Measurements from ENCODE around the gene SERTAD1. TPM values are rescaled to one million over a fixed set of nuclear protein-coding genes. Genes with fewer than 3 reads are reported as not detected.
"Not testable (repeated sequence)": the region's sequence is repeated elsewhere in the genome, so short reads cannot be mapped to it uniquely, and the experiment has no call there.

The SERTAD1 gene
- polyA plus RNA-seq, 4 donors = 8.7 to 29.7 (median 22.6) TPM

GRCh38 chr19:40466219-40466984 lies 40.6 kb upstream of the SERTAD1 start:
- Histone ChIP-seq H3K36me3 (ENCODE audit: control insufficient read depth in 3 of 3, insufficient read depth in 2 of 3, low read depth in 1 of 3, low read length in 3 of 3) (peaks cover 0 to 3% (median 0%) of the 10 kb centered on the region in 3 donors), H3K27ac (ENCODE audit: low read depth in 1 of 3, low read length in 2 of 3) (peak overlapping the region; percentile 31 to 57 (median 39)), H3K4me3 (ENCODE audit: low read depth in 1 of 3, low read length in 3 of 3) (peak overlapping the region in 2 of 3 donors; percentile 27 to 46), H3K9me3 (ENCODE audit: control insufficient read depth in 2 of 2, insufficient read depth in 1 of 2, low read depth in 1 of 2, low read length in 1 of 2) (no peaks in the 10 kb centered on the region), H3K4me1 (ENCODE audit: control insufficient read depth in 3 of 3, insufficient read depth in 2 of 3, low read depth in 1 of 3, low read length in 2 of 3) (peaks cover 0 to 27% (median 3%) of the 10 kb centered on the region in 3 donors), H3K27me3 (ENCODE audit: control insufficient read depth in 3 of 3, insufficient read depth in 3 of 3, low read length in 3 of 3) (peaks cover 0 to 18% (median 0%) of the 10 kb centered on the region in 3 donors)
- FAIRE-seq (no peak), DNase-seq (no peak)
- 4 to 12% (median 7%) methylated on average over 40 to 48 of the region's 48 CpGs for whole genome bisulfite sequencing, 3 donors

- Histone ChIP-seq H3K4me3 (ENCODE audit: low read depth in 1 of 3, low read length in 3 of 3) (peak within 1 kb of the TSS; percentile 57 to 79 (median 65)), H3K36me3 (ENCODE audit: control insufficient read depth in 3 of 3, insufficient read depth in 2 of 3, low read depth in 1 of 3, low read length in 3 of 3) (peaks cover 0 to 5% (median 0%) of the 10 kb centered on the region in 3 donors), H3K9me3 (ENCODE audit: control insufficient read depth in 2 of 2, insufficient read depth in 1 of 2, low read depth in 1 of 2, low read length in 1 of 2) (no peaks in the 10 kb centered on the region), H3K27me3 (ENCODE audit: control insufficient read depth in 3 of 3, insufficient read depth in 3 of 3, low read length in 3 of 3) (peaks cover 0 to 18% (median 0%) of the 10 kb centered on the region in 3 donors), H3K4me1 (ENCODE audit: control insufficient read depth in 3 of 3, insufficient read depth in 2 of 3, low read depth in 1 of 3, low read length in 2 of 3) (peaks cover 0 to 27% (median 3%) of the 10 kb centered on the region in 3 donors), H3K27ac (ENCODE audit: low read depth in 1 of 3, low read length in 2 of 3) (peak within 1 kb of the TSS; percentile 82 to 94 (median 93))
- FAIRE-seq = no peak
- 0% methylated on average over 35 to 54 of the region's 54 CpGs for WGBS, 3 donors
- DNase-seq = peak; percentile 100
Observed at GRCh38 chr19:40465557-40466218, 39.9 kb upstream of the SERTAD1 start, which contains the start of gene BLVRB. Gene BLVRB (minus strand): TSS chr19:40465745. CDS start chr19:40465688, 57 bp downstream.

GRCh38 chr19:40465025-40465556 lies 39.3 kb upstream of the SERTAD1 start:
- WGBS, 3 donors = 9 to 12% (median 10%) methylated on average over 11 of the region's 11 CpGs
- H3K4me1 ChIP-seq (ENCODE audit: control insufficient read depth in 3 of 3, insufficient read depth in 2 of 3, low read depth in 1 of 3, low read length in 2 of 3) = peaks cover 0 to 27% (median 3%) of the 10 kb centered on the region in 3 donors
- H3K27ac ChIP-seq (ENCODE audit: low read depth in 1 of 3, low read length in 2 of 3) = peak overlapping the region; percentile 82 to 94 (median 93)
- peaks cover 0 to 18% (median 0%) of the 10 kb centered on the region in 3 donors for H3K27me3 ChIP-seq (ENCODE audit: control insufficient read depth in 3 of 3, insufficient read depth in 3 of 3, low read length in 3 of 3)
- DNase-seq (peak in 1 of 2 donors; percentile 68), FAIRE-seq (no peak)
- peaks cover 0 to 5% (median 0%) of the 10 kb centered on the region in 3 donors for H3K36me3 ChIP-seq (ENCODE audit: control insufficient read depth in 3 of 3, insufficient read depth in 2 of 3, low read depth in 1 of 3, low read length in 3 of 3)
- H3K9me3 ChIP-seq (ENCODE audit: control insufficient read depth in 2 of 2, insufficient read depth in 1 of 2, low read depth in 1 of 2, low read length in 1 of 2) = no peaks in the 10 kb centered on the region
- H3K4me3 ChIP-seq (ENCODE audit: low read depth in 1 of 3, low read length in 3 of 3) = peak overlapping the region; percentile 57 to 79 (median 65)

- FAIRE-seq = no peak
Observed at GRCh38 chr19:40464059-40465024, 38.5 kb upstream of the SERTAD1 start.

GRCh38 chr19:40463587-40464037 lies 37.8 kb upstream of the SERTAD1 start:
- DNase-seq; H3K27ac ChIP-seq (ENCODE audit: low read depth in 1 of 3, low read length in 2 of 3); H3K4me3 ChIP-seq (ENCODE audit: low read depth in 1 of 3, low read length in 3 of 3); FAIRE-seq; H3K9me3 ChIP-seq (ENCODE audit: control insufficient read depth in 2 of 2, insufficient read depth in 1 of 2, low read depth in 1 of 2, low read length in 1 of 2): not testable (repeated sequence)
- Histone ChIP-seq H3K27me3 (ENCODE audit: control insufficient read depth in 3 of 3, insufficient read depth in 3 of 3, low read length in 3 of 3) (peaks cover 0 to 18% (median 0%) of the 10 kb centered on the region in 3 donors), H3K4me1 (ENCODE audit: control insufficient read depth in 3 of 3, insufficient read depth in 2 of 3, low read depth in 1 of 3, low read length in 2 of 3) (peaks cover 0 to 27% (median 3%) of the 10 kb centered on the region in 3 donors), H3K36me3 (ENCODE audit: control insufficient read depth in 3 of 3, insufficient read depth in 2 of 3, low read depth in 1 of 3, low read length in 3 of 3) (peaks cover 0 to 16% (median 0%) of the 10 kb centered on the region in 3 donors)
- WGBS, 3 donors = 79 to 84% (median 81%) methylated on average over 12 of the region's 12 CpGs

More at GRCh38 chr19:40464059-40465024, 38.5 kb upstream of the SERTAD1 start:
- Histone ChIP-seq H3K36me3 (ENCODE audit: control insufficient read depth in 3 of 3, insufficient read depth in 2 of 3, low read depth in 1 of 3, low read length in 3 of 3) (peaks cover 0 to 9% (median 0%) of the 10 kb centered on the region in 3 donors), H3K4me3 (ENCODE audit: low read depth in 1 of 3, low read length in 3 of 3) (peak overlapping the region in 2 of 3 donors; percentile 65 to 79), H3K9me3 (ENCODE audit: control insufficient read depth in 2 of 2, insufficient read depth in 1 of 2, low read depth in 1 of 2, low read length in 1 of 2) (no peaks in the 10 kb centered on the region), H3K4me1 (ENCODE audit: control insufficient read depth in 3 of 3, insufficient read depth in 2 of 3, low read depth in 1 of 3, low read length in 2 of 3) (peaks cover 0 to 27% (median 3%) of the 10 kb centered on the region in 3 donors), H3K27ac (ENCODE audit: low read depth in 1 of 3, low read length in 2 of 3) (peak overlapping the region; percentile 82 to 94 (median 93)), H3K27me3 (ENCODE audit: control insufficient read depth in 3 of 3, insufficient read depth in 3 of 3, low read length in 3 of 3) (peaks cover 0 to 18% (median 0%) of the 10 kb centered on the region in 3 donors)
- WGBS, 3 donors = 18 to 20% (median 19%) methylated on average over 11 of the region's 11 CpGs
- DNase-seq = peak; percentile 93 to 94

- 50 to 56% (median 53%) methylated on average over 7 of the region's 7 CpGs for WGBS, 3 donors
- Histone ChIP-seq H3K4me3 (ENCODE audit: low read depth in 1 of 3, low read length in 3 of 3) (no peak overlapping the region), H3K36me3 (ENCODE audit: control insufficient read depth in 3 of 3, insufficient read depth in 2 of 3, low read depth in 1 of 3, low read length in 3 of 3) (peaks cover 3 to 34% (median 4%) of the 10 kb centered on the region in 3 donors), H3K9me3 (ENCODE audit: control insufficient read depth in 2 of 2, insufficient read depth in 1 of 2, low read depth in 1 of 2, low read length in 1 of 2) (no peaks in the 10 kb centered on the region), H3K27me3 (ENCODE audit: control insufficient read depth in 3 of 3, insufficient read depth in 3 of 3, low read length in 3 of 3) (peaks cover 0 to 6% (median 0%) of the 10 kb centered on the region in 3 donors), H3K27ac (ENCODE audit: low read depth in 1 of 3, low read length in 2 of 3) (peak overlapping the region in 2 of 3 donors; percentile 16 to 66), H3K4me1 (ENCODE audit: control insufficient read depth in 3 of 3, insufficient read depth in 2 of 3, low read depth in 1 of 3, low read length in 2 of 3) (peaks cover 0 to 23% (median 3%) of the 10 kb centered on the region in 3 donors)
- FAIRE-seq = no peak
- DNase-seq = peak; percentile 59 to 69
Observed at GRCh38 chr19:40461669-40462221, 36.0 kb upstream of the SERTAD1 start.

GRCh38 chr19:40460185-40460584 lies 34.4 kb upstream of the SERTAD1 start:
- no peak for FAIRE-seq

More at GRCh38 chr19:40460185-40460584, 34.4 kb upstream of the SERTAD1 start:
- Histone ChIP-seq H3K4me3 (ENCODE audit: low read depth in 1 of 3, low read length in 3 of 3) (no peak overlapping the region), H3K27ac (ENCODE audit: low read depth in 1 of 3, low read length in 2 of 3) (no peak overlapping the region), H3K4me1 (ENCODE audit: control insufficient read depth in 3 of 3, insufficient read depth in 2 of 3, low read depth in 1 of 3, low read length in 2 of 3) (peaks cover 0 to 14% (median 3%) of the 10 kb centered on the region in 3 donors), H3K27me3 (ENCODE audit: control insufficient read depth in 3 of 3, insufficient read depth in 3 of 3, low read length in 3 of 3) (no peaks in the 10 kb centered on the region), H3K36me3 (ENCODE audit: control insufficient read depth in 3 of 3, insufficient read depth in 2 of 3, low read depth in 1 of 3, low read length in 3 of 3) (peaks cover 3 to 46% (median 4%) of the 10 kb centered on the region in 3 donors), H3K9me3 (ENCODE audit: control insufficient read depth in 2 of 2, insufficient read depth in 1 of 2, low read depth in 1 of 2, low read length in 1 of 2) (no peaks in the 10 kb centered on the region)
- WGBS, 3 donors = 88 to 92% (median 89%) methylated on average over 3 of the region's 3 CpGs
- no peak for DNase-seq
